ENCODE measurements around the gene CCL19. TPM values are rescaled to one million over a fixed set of nuclear protein-coding genes. Genes with fewer than 3 reads are reported as not detected.
"Not testable (repeated sequence)": the region's sequence is repeated elsewhere in the genome, so short reads cannot be mapped to it uniquely, and the experiment has no call there.

CCL19 gene
- total RNA-seq, 4 donors from 2014 or later: 0.57 to 0.71 TPM; not detected in 2

- intact Hi-C loops (cut with DNase I): no loop called here
- TF ChIP-seq EP300 (IDR thresholded peaks at IDR 0.05) (no peak), POLR2A (IDR thresholded peaks at IDR 0.05; ENCODE audit: low read depth) (no peak), CTCF (IDR thresholded peaks at IDR 0.05) (no peak), POLR2AphosphoS5 (IDR thresholded peaks at IDR 0.05) (no peak)
- WGBS: 91% methylated on average over 1 of the region's 1 CpG
These were observed 41.4 kb upstream of the CCL19 start for GRCh38 chr9:34732478-34732877.

GRCh38 chr9:34723141-34723540 lies 32.1 kb upstream of the CCL19 start:
- TF ChIP-seq CTCF (IDR thresholded peaks at IDR 0.05) (no peak), EP300 (IDR thresholded peaks at IDR 0.05) (no peak), POLR2AphosphoS5 (IDR thresholded peaks at IDR 0.05) (no peak), POLR2A (IDR thresholded peaks at IDR 0.05; ENCODE audit: low read depth) (no peak)
- intact Hi-C loops (cut with DNase I): no loop called here
- peaks cover 2 to 4% (median 3%) of the 10 kb centered on the region in 4 donors for H3K4me1 ChIP-seq
- no peak overlapping the region for H3K27ac ChIP-seq (replicated peaks in 1 of 4)
- no peaks in the 10 kb centered on the region for H3K27me3 ChIP-seq
- DNase-seq (ENCODE audit: extremely low spot score): no peak
- H3K36me3 ChIP-seq: no peaks in the 10 kb centered on the region
- H3K4me3 ChIP-seq: no peak overlapping the region
- WGBS: 93% methylated on average over 11 of the region's 11 CpGs
- H3K9me3 ChIP-seq: no peaks in the 10 kb centered on the region

More at GRCh38 chr9:34732478-34732877, 41.4 kb upstream of the CCL19 start:
- Histone ChIP-seq H3K27me3 (no peaks in the 10 kb centered on the region), H3K4me3 (no peak overlapping the region), H3K9me3 (no peaks in the 10 kb centered on the region), H3K36me3 (no peaks in the 10 kb centered on the region), H3K4me1 (no peaks in the 10 kb centered on the region), H3K27ac (replicated peaks in 1 of 4) (no peak overlapping the region)
- no peak for DNase-seq (ENCODE audit: extremely low spot score)

- H3K4me1 ChIP-seq; H3K4me3 ChIP-seq; DNase-seq (ENCODE audit: extremely low spot score); H3K27me3 ChIP-seq; H3K27ac ChIP-seq (replicated peaks in 1 of 4); H3K36me3 ChIP-seq; H3K9me3 ChIP-seq; intact Hi-C loops (cut with DNase I): not testable (repeated sequence)
These were observed 28.6 kb upstream of the CCL19 start for GRCh38 chr9:34719769-34720025.

- no peaks in the 10 kb centered on the region for H3K27me3 ChIP-seq
- H3K4me1 ChIP-seq: peaks cover 4 to 8% (median 6%) of the 10 kb centered on the region in 4 donors
- H3K4me3 ChIP-seq: no peak overlapping the region
- intact Hi-C loops (cut with DNase I): no loop called here
- DNase-seq (ENCODE audit: extremely low spot score): peak; percentile 87
- no peak overlapping the region for H3K27ac ChIP-seq (replicated peaks in 1 of 4)
- 88% methylated on average over 7 of the region's 8 CpGs for WGBS
- TF ChIP-seq POLR2A (IDR thresholded peaks at IDR 0.05; ENCODE audit: low read depth) (no peak), EP300 (IDR thresholded peaks at IDR 0.05) (no peak), POLR2AphosphoS5 (IDR thresholded peaks at IDR 0.05) (no peak), CTCF (IDR thresholded peaks at IDR 0.05) (no peak)
- H3K9me3 ChIP-seq: no peaks in the 10 kb centered on the region
- H3K36me3 ChIP-seq: no peaks in the 10 kb centered on the region
These were observed 28.1 kb upstream of the CCL19 start for GRCh38 chr9:34719021-34719768.

GRCh38 chr9:34717996-34718614 lies 27.0 kb upstream of the CCL19 start:
- Histone ChIP-seq H3K27ac (replicated peaks in 1 of 4) (no peak overlapping the region), H3K4me1 (peaks cover 4 to 8% (median 6%) of the 10 kb centered on the region in 4 donors), H3K36me3 (no peaks in the 10 kb centered on the region), H3K4me3 (no peak overlapping the region), H3K27me3 (no peaks in the 10 kb centered on the region), H3K9me3 (no peaks in the 10 kb centered on the region)
- intact Hi-C loops (cut with DNase I): no loop called here
- WGBS: 61% methylated on average over 3 of the region's 3 CpGs
- DNase-seq (ENCODE audit: extremely low spot score): no peak
- no peak for TF ChIP-seq POLR2AphosphoS5 (IDR thresholded peaks at IDR 0.05)
- TF ChIP-seq POLR2A (IDR thresholded peaks at IDR 0.05; ENCODE audit: low read depth): no peak
- TF ChIP-seq CTCF (IDR thresholded peaks at IDR 0.05): no peak

Measured in esophagus muscularis mucosa (tissue), 4 donors.